OCI-LY7 (cell line): ENCODE measurements around the gene HSDL2. TPM values are rescaled to one million over a fixed set of nuclear protein-coding genes. Genes with fewer than 3 reads are reported as not detected.

Source experiments
- total RNA-seq, 2 experiments: library from RNA; depleted of rRNA in 1 of 2; stranded (reverse); fragments of >200 nt in 1 of 2; shearing (Covaris generic) in 1 of 2; gene quantifications; 2 replicates each; pipeline ENCODE4 v1.2.3, GENCODE V29; 2014 to 2022

Gene HSDL2
- total RNA-seq, 2 experiments from 2014 or later = 12.7 to 16.6 TPM

Other genes with a start within 250 kb of the HSDL2 start
- gene SUSD1, start 204.8 kb upstream of the HSDL2 start, total RNA-seq (2014; rRNA removed; shearing (Covaris generic)) = 0.85 TPM in 1 of 2 replicates, not detected in the other
- gene SUSD1, start 204.8 kb upstream of the HSDL2 start, total RNA-seq (2022) = 0.28 and 0.32 TPM in 2 replicates
- 33.2 and 38.1 TPM in 2 replicates for gene PTBP3, start 46.5 kb upstream of the HSDL2 start, total RNA-seq (2014; rRNA removed; shearing (Covaris generic))
- gene PTBP3, start 46.5 kb upstream of the HSDL2 start, total RNA-seq (2022) = 98.2 and 129 TPM in 2 replicates
- gene KIAA1958, start 106.7 kb downstream of the HSDL2 start, total RNA-seq (2014; rRNA removed; shearing (Covaris generic)) = 13.4 and 15.4 TPM in 2 replicates
- gene KIAA1958, start 106.7 kb downstream of the HSDL2 start, total RNA-seq (2022) = 19.8 and 21.2 TPM in 2 replicates